Natural killer cell (primary cell): ENCODE results near the gene TECRL. TPM values are rescaled to one million over a fixed set of nuclear protein-coding genes. Genes with fewer than 3 reads are reported as not detected.

Experiments used
- ATAC-seq, 3 donors: fragments of 150-1000 bp in 2 of 3; fragments of 200-7000 bp in 1 of 3; cut with Tn5 transposase; 1 replicate in 1 of 3; 2 replicates in 2 of 3; pipeline ENCODE4 v1.10.0; 2021; ENCODE audit warnings: mild to moderate bottlenecking in 2 of 3, moderate library complexity in 2 of 3
- DNase-seq, 2 donors: peaks; one replicate each; pipeline versions ENCODE4 v3.0.0 to v3.0.0-alpha.2; 2013 to 2021; ENCODE audit warnings: mixed read lengths in 1 of 2
- H3K27ac ChIP-seq: one replicate; pipeline ENCODE4 v1.5.1; 2013; ENCODE audit warnings: mild to moderate bottlenecking, low read length
- H3K27me3 ChIP-seq: one replicate; pipeline ENCODE4 v1.6.1; 2013; ENCODE audit warnings: low read length; ENCODE audit not compliant: control insufficient read depth, insufficient read depth
- H3K36me3 ChIP-seq: one replicate; pipeline ENCODE4 v1.6.1; 2013; ENCODE audit warnings: low read length; ENCODE audit not compliant: control insufficient read depth, insufficient read depth
- H3K4me1 ChIP-seq: one replicate; pipeline ENCODE4 v1.6.1; 2013; ENCODE audit warnings: low read length; ENCODE audit not compliant: control insufficient read depth, insufficient read depth
- H3K4me3 ChIP-seq: one replicate; pipeline ENCODE4 v1.5.1; 2013; ENCODE audit warnings: low read length
- H3K9me3 ChIP-seq: one replicate; pipeline ENCODE4 v1.6.1; 2013; ENCODE audit warnings: low read length; ENCODE audit not compliant: control insufficient read depth, insufficient read depth
- H3K27ac Mint-ChIP-seq, 2 donors: one replicate each; pipeline ENCODE4 v1.8.0; 2022; ENCODE audit warnings: mild to moderate bottlenecking in 2 of 2, mixed read lengths in 2 of 2, moderate library complexity in 1 of 2
- H3K27me3 Mint-ChIP-seq, 2 donors: one replicate each; pipeline ENCODE4 v1.8.0; 2022; ENCODE audit warnings: low read depth in 2 of 2, mixed read lengths in 2 of 2
- H3K36me3 Mint-ChIP-seq: one replicate; pipeline ENCODE4 v1.8.0; 2022; ENCODE audit warnings: mixed read lengths
- H3K4me1 Mint-ChIP-seq, 2 donors: one replicate each; pipeline ENCODE4 v1.8.0; 2022; ENCODE audit warnings: mixed read lengths in 2 of 2
- H3K4me3 Mint-ChIP-seq: one replicate; pipeline ENCODE4 v1.8.0; 2022; ENCODE audit warnings: mild to moderate bottlenecking, moderate library complexity, mixed read lengths
- H3K9me3 Mint-ChIP-seq, 2 donors: one replicate each; pipeline ENCODE4 v1.8.0; 2022; ENCODE audit warnings: mixed read lengths in 2 of 2
- intact Hi-C: fragments of 100-400 bp; cut with micrococcal nuclease; formaldehyde crosslinking; loops from one replicate; pipeline ENCODE4 v1.14.2; 2022
- total RNA-seq, 4 donors: library from RNA; stranded (reverse); fragments of 120-200 nt in 1 of 4; gene quantifications; one replicate each; pipeline versions ENCODE4 v1.2.3 to v1.2.4, GENCODE V29; 2013 to 2022
- TF ChIP-seq, protein P1 (sequence below): fragments of 200-600 bp; IDR thresholded peaks from one replicate; pipeline ENCODE4 v1.8.0; 2022; ENCODE audit warnings: antibody characterized with exemption

Gene TECRL
- total RNA-seq, 3 donors from 2014 or later (not counting 1 experiment from before 2014, with no cell fraction given) = not detected

DNA sequence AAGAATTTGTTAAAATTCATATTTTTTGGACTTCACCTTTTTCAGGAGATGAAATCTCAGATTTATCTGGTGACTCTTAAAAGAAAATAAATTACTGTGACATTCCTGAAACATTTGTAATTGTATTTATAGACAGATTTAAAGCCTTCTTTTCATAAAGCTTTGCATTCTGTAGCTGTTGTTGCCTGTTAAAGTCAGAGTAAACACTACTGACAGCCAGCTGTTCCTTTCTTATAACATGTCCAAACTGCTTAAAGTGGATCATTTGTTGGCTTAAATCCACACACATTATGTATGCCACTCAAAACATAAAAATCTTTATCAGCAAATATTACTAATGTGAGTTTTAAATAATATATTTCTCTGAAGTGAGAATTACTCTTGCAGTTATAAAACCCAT is 157.5 kb downstream of the TECRL start:
- intact Hi-C loops = no loop called here

DNA sequence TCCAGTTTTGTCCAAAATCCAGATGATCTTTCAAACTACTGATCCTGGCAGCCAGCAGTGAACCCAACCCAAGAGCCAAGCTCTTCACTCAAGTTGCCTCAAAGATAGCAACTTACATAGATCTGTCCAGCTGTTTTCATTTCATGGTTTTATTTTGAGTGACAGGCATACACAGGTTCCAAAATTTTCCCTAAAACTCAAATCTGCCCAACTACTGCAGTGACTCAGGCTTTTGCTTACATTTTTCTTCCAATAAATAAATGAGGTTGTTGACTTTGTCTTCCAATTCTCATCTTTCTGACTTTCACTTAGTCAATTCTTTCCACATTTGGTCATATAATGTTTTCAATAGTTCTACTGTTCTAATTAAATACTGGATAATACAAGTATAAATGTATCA is 158.8 kb downstream of the TECRL start:
- Histone ChIP-seq H3K27me3 (no peaks in the 10 kb centered on the region), H3K36me3 (no peaks in the 10 kb centered on the region), H3K27ac (no peak overlapping the region), H3K4me1 (no peaks in the 10 kb centered on the region), H3K4me3 (no peak overlapping the region), H3K9me3 (no peaks in the 10 kb centered on the region)
- Mint-ChIP-seq H3K4me1 (no peaks in the 10 kb centered on the region), H3K36me3 (peaks cover 10% of the 10 kb centered on the region), H3K27me3 (no peaks in the 10 kb centered on the region), H3K4me3 (no peak overlapping the region), H3K9me3 (peaks cover 9 to 13% of the 10 kb centered on the region in 2 donors), H3K27ac (no peak overlapping the region)
- ATAC-seq = no peak
- intact Hi-C loops = no loop called here
- no peak for DNase-seq
- TF ChIP-seq, protein P1, sequence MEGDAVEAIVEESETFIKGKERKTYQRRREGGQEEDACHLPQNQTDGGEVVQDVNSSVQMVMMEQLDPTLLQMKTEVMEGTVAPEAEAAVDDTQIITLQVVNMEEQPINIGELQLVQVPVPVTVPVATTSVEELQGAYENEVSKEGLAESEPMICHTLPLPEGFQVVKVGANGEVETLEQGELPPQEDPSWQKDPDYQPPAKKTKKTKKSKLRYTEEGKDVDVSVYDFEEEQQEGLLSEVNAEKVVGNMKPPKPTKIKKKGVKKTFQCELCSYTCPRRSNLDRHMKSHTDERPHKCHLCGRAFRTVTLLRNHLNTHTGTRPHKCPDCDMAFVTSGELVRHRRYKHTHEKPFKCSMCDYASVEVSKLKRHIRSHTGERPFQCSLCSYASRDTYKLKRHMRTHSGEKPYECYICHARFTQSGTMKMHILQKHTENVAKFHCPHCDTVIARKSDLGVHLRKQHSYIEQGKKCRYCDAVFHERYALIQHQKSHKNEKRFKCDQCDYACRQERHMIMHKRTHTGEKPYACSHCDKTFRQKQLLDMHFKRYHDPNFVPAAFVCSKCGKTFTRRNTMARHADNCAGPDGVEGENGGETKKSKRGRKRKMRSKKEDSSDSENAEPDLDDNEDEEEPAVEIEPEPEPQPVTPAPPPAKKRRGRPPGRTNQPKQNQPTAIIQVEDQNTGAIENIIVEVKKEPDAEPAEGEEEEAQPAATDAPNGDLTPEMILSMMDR = no peak

More for the DNA sequence above, 157.5 kb downstream of the TECRL start:
- H3K4me3 ChIP-seq = no peak overlapping the region
- H3K4me3 Mint-ChIP-seq = no peak overlapping the region
- no peaks in the 10 kb centered on the region for H3K27me3 ChIP-seq
- no peaks in the 10 kb centered on the region for H3K27me3 Mint-ChIP-seq
- no peaks in the 10 kb centered on the region for H3K9me3 ChIP-seq
- no peaks in the 10 kb centered on the region for H3K36me3 ChIP-seq
- no peak overlapping the region for H3K27ac ChIP-seq
- no peak for ATAC-seq
- DNase-seq = no peak
- no peaks in the 10 kb centered on the region for H3K4me1 Mint-ChIP-seq
- H3K4me1 ChIP-seq = no peaks in the 10 kb centered on the region
- TF ChIP-seq, protein P1 = no peak
- no peak overlapping the region for H3K27ac Mint-ChIP-seq
- H3K9me3 Mint-ChIP-seq = peaks cover 9 to 13% of the 10 kb centered on the region in 2 donors
- peaks cover 10% of the 10 kb centered on the region for H3K36me3 Mint-ChIP-seq

DNA sequence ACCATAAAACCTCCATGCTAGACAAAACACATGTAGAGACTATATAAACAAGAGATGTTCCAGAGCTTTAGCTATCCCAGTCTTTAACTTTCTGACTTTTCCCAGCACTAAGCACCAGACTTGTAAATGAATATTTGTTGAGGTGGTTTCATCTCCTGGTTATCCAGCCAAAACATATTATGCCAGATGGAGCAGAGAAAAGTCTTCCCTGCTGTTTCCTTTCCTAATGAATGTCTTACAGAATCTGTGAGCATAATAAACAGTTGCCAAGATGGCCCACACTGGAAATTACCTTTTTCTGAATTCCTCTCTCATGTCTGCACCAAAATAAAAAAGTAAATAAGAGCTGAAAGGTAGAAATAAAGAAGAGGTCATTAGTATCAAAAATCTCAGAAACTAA is 159.2 kb downstream of the TECRL start:
- H3K27me3 ChIP-seq = no peaks in the 10 kb centered on the region
- H3K36me3 Mint-ChIP-seq = peaks cover 10% of the 10 kb centered on the region
- no peak overlapping the region for H3K4me3 ChIP-seq
- TF ChIP-seq, protein P1 = no peak
- H3K4me3 Mint-ChIP-seq = no peak overlapping the region
- H3K27ac ChIP-seq = no peak overlapping the region
- no peaks in the 10 kb centered on the region for H3K4me1 ChIP-seq
- H3K36me3 ChIP-seq = no peaks in the 10 kb centered on the region
- DNase-seq (no peak), ATAC-seq (no peak)
- no peaks in the 10 kb centered on the region for H3K27me3 Mint-ChIP-seq
- no peaks in the 10 kb centered on the region for H3K4me1 Mint-ChIP-seq
- intact Hi-C loops = no loop called here
- no peak overlapping the region for H3K27ac Mint-ChIP-seq
- no peaks in the 10 kb centered on the region for H3K9me3 ChIP-seq
- peaks cover 9 to 15% of the 10 kb centered on the region in 2 donors for H3K9me3 Mint-ChIP-seq

DNA sequence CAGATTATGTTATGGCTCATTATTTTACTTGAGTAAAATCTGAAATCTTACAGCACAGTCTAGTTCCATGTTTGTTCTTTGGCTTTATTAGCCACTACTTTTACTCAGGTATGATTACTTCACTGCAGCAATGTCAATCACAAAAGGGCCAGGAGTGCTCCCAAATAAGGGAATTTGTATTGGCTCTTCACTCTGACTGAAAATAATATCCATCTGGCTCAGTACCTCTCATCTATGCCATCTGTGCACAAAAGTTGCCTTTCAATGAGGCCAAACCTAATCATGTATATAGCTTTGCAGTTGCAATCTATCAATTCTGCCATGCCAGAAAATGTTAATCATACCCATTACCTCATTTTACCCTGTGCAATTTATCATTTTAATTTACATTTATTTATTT is 161.1 kb downstream of the TECRL start:
- H3K36me3 ChIP-seq = no peaks in the 10 kb centered on the region
- H3K27ac ChIP-seq = no peak overlapping the region
- TF ChIP-seq, protein P1 = no peak
- Mint-ChIP-seq H3K27me3 (no peaks in the 10 kb centered on the region), H3K27ac (no peak overlapping the region), H3K4me1 (no peaks in the 10 kb centered on the region), H3K4me3 (no peak overlapping the region), H3K36me3 (peaks cover 10% of the 10 kb centered on the region), H3K9me3 (peaks cover 11 to 21% of the 10 kb centered on the region in 2 donors)
- intact Hi-C loops = no loop called here
- H3K4me3 ChIP-seq = no peak overlapping the region
- H3K9me3 ChIP-seq = no peaks in the 10 kb centered on the region
- DNase-seq (no peak), ATAC-seq (no peak)
- no peaks in the 10 kb centered on the region for H3K27me3 ChIP-seq
- H3K4me1 ChIP-seq = no peaks in the 10 kb centered on the region
